ENCODE results near the gene THEM4.
"Not testable (repeated sequence)": the region's sequence is repeated elsewhere in the genome, so short reads cannot be mapped to it uniquely, and the experiment has no call there.

THEM4 gene

GRCh38 chr1:151892190-151892589 lies 17.1 kb downstream of the THEM4 start:
- no peak for DNase-seq

- DNase-seq: no peak
Measured at GRCh38 chr1:151891512-151891911, 17.8 kb downstream of the THEM4 start.

- no peak for DNase-seq
Measured at GRCh38 chr1:151888972-151889570, 20.2 kb downstream of the THEM4 start.

- DNase-seq: no peak
Measured at GRCh38 chr1:151887028-151887427, 22.3 kb downstream of the THEM4 start.

GRCh38 chr1:151885479-151885878 lies 23.8 kb downstream of the THEM4 start:
- no peak for DNase-seq

GRCh38 chr1:151884879-151885278 lies 24.4 kb downstream of the THEM4 start:
- not testable (repeated sequence) for DNase-seq

GRCh38 chr1:151884445-151884844 lies 24.9 kb downstream of the THEM4 start:
- DNase-seq: not testable (repeated sequence)

GRCh38 chr1:151883898-151884297 lies 25.4 kb downstream of the THEM4 start:
- DNase-seq: not testable (repeated sequence)

- not testable (repeated sequence) for DNase-seq
Measured at GRCh38 chr1:151882918-151883317, 26.4 kb downstream of the THEM4 start.

- no peak for DNase-seq
Measured at GRCh38 chr1:151882466-151882865, 26.8 kb downstream of the THEM4 start.

- no peak for DNase-seq
Measured at GRCh38 chr1:151881479-151881878, 27.8 kb downstream of the THEM4 start.

- DNase-seq: no peak
Measured at GRCh38 chr1:151875419-151876097, 33.8 kb downstream of the THEM4 start.

GRCh38 chr1:151872776-151873175 lies 36.5 kb downstream of the THEM4 start:
- DNase-seq: not testable (repeated sequence)

GRCh38 chr1:151871284-151872030 lies 37.9 kb downstream of the THEM4 start:
- no peak for DNase-seq

GRCh38 chr1:151868486-151868885 lies 40.8 kb downstream of the THEM4 start:
- no peak for DNase-seq

- no peak for DNase-seq
Measured at GRCh38 chr1:151867765-151868411, 41.4 kb downstream of the THEM4 start.

GRCh38 chr1:151867321-151867720 lies 42.0 kb downstream of the THEM4 start:
- DNase-seq: no peak

- no peak for DNase-seq
Measured at GRCh38 chr1:151864411-151864810, 44.9 kb downstream of the THEM4 start.

GRCh38 chr1:151862604-151863003 lies 46.7 kb downstream of the THEM4 start:
- no peak for DNase-seq

GRCh38 chr1:151860504-151861187 lies 48.7 kb downstream of the THEM4 start:
- DNase-seq: no peak

- DNase-seq: no peak
Measured at GRCh38 chr1:151859891-151860293, 49.4 kb downstream of the THEM4 start.

GRCh38 chr1:151858886-151859665 lies 50.2 kb downstream of the THEM4 start:
- DNase-seq: no peak

Data from NCI-H524 treated with DMSO at 0.1 percent for 48 hours (cell line).